CD4-positive, CD25-positive, alpha-beta regulatory T cell (primary cell): ENCODE results near the gene NRM. TPM values are rescaled to one million over a fixed set of nuclear protein-coding genes. Genes with fewer than 3 reads are reported as not detected.

ENCODE experiments used
- ATAC-seq, 2 donors: fragments of 150-1000 bp; cut with Tn5 transposase; one replicate each; pipeline ENCODE4 v1.10.0; 2021; ENCODE audit warnings: low read depth in 2 of 2, moderate number of reproducible peaks in 2 of 2, moderate library complexity in 1 of 2
- DNase-seq, 3 donors: peaks; one replicate each; pipeline versions ENCODE4 v3.0.0 to v3.0.0-alpha.2; 2012 to 2022; ENCODE audit warnings: mixed read lengths in 1 of 3
- H3K27ac ChIP-seq: one replicate; pipeline ENCODE4 v1.7.0; 2013; ENCODE audit warnings: mild to moderate bottlenecking, low read length; ENCODE audit not compliant: insufficient read depth, poor library complexity, severe bottlenecking
- H3K27me3 ChIP-seq: one replicate; pipeline ENCODE4 v1.7.0; 2013; ENCODE audit warnings: low read length; ENCODE audit not compliant: control insufficient read depth, insufficient read depth
- H3K36me3 ChIP-seq: one replicate; pipeline ENCODE4 v1.7.0; 2013; ENCODE audit warnings: mild to moderate bottlenecking, low read length, moderate library complexity; ENCODE audit not compliant: control insufficient read depth, insufficient read depth
- H3K4me1 ChIP-seq: 2 replicates; pipeline ENCODE4 v1.7.0; 2013; ENCODE audit warnings: mild to moderate bottlenecking, low read length; ENCODE audit not compliant: insufficient read depth, control insufficient read depth, poor library complexity, severe bottlenecking
- H3K4me3 ChIP-seq: one replicate; pipeline ENCODE4 v1.7.0; 2013; ENCODE audit warnings: low read depth, mild to moderate bottlenecking, low read length, moderate library complexity
- H3K9me3 ChIP-seq, 2 experiments: 1 replicate in 1 of 2; 2 replicates in 1 of 2; pipeline ENCODE4 v1.7.0; 2013; ENCODE audit warnings: low read length in 2 of 2, mild to moderate bottlenecking in 1 of 2, moderate library complexity in 1 of 2; ENCODE audit not compliant: control insufficient read depth in 2 of 2
- H3K27ac Mint-ChIP-seq, 3 donors: one replicate each; pipeline ENCODE4 v1.8.0; 2020 to 2022; ENCODE audit warnings: mild to moderate bottlenecking in 3 of 3, mixed read lengths in 3 of 3, moderate library complexity in 2 of 3
- H3K27me3 Mint-ChIP-seq: one replicate; pipeline ENCODE4 v1.8.0; 2022; ENCODE audit warnings: mild to moderate bottlenecking, mixed read lengths
- H3K36me3 Mint-ChIP-seq: one replicate; pipeline ENCODE4 v1.8.0; 2020; ENCODE audit warnings: mixed read lengths
- H3K4me1 Mint-ChIP-seq, 4 donors: one replicate each; pipeline ENCODE4 v1.8.0; 2020 to 2022; ENCODE audit warnings: mixed read lengths in 4 of 4, mild to moderate bottlenecking in 1 of 4
- H3K4me3 Mint-ChIP-seq, 4 donors: one replicate each; pipeline ENCODE4 v1.8.0; 2020 to 2022; ENCODE audit warnings: mild to moderate bottlenecking in 4 of 4, mixed read lengths in 4 of 4, moderate library complexity in 3 of 4
- H3K9me3 Mint-ChIP-seq, 7 donors: one replicate each; pipeline ENCODE4 v1.8.0; 2020 to 2022; ENCODE audit warnings: mixed read lengths in 7 of 7, mild to moderate bottlenecking in 3 of 7, moderate library complexity in 2 of 7
- polyA plus RNA-seq, 4 donors: library from polyadenylated mRNA; unstranded; fragments of 300-500 nt; fragmentation: Illumina TruSeq; gene quantifications; one replicate each; pipeline ENCODE4 v1.2.3, GENCODE V29; 2021
- total RNA-seq: library from RNA; stranded (reverse); gene quantifications from one replicate; pipeline ENCODE4 v1.2.3, GENCODE V29; 2022

Gene NRM
- total and polyA plus RNA-seq, 5 donors from 2014 or later = 7.5 to 17.7 (median 9.0) TPM

GRCh38 chr6:30707281-30707850 is 16.6 kb upstream of the NRM start:
- H3K4me3 Mint-ChIP-seq = peak overlapping the region in 2 of 4 donors; percentile 2 to 30
- Histone ChIP-seq H3K27me3 (no peaks in the 10 kb centered on the region), H3K27ac (no peak overlapping the region), H3K9me3 (no peaks in the 10 kb centered on the region), H3K4me1 (no peaks in the 10 kb centered on the region), H3K4me3 (no peak overlapping the region), H3K36me3 (peaks cover 35% of the 10 kb centered on the region)
- H3K36me3 Mint-ChIP-seq = peaks cover 64% of the 10 kb centered on the region
- peaks cover 5 to 14% (median 10%) of the 10 kb centered on the region in 4 donors for H3K4me1 Mint-ChIP-seq
- H3K27me3 Mint-ChIP-seq = no peaks in the 10 kb centered on the region
- DNase-seq = no peak
- H3K27ac Mint-ChIP-seq = peak overlapping the region in 2 of 3 donors; percentile 10 to 79
- no peaks in the 10 kb centered on the region for H3K9me3 Mint-ChIP-seq
- ATAC-seq = no peak

- Histone ChIP-seq H3K4me3 (no peak overlapping the region), H3K36me3 (peaks cover 21% of the 10 kb centered on the region), H3K9me3 (no peaks in the 10 kb centered on the region), H3K27me3 (no peaks in the 10 kb centered on the region), H3K27ac (no peak overlapping the region), H3K4me1 (no peaks in the 10 kb centered on the region)
- peak overlapping the region in 1 of 3 donors; percentile 87 for H3K27ac Mint-ChIP-seq
- no peaks in the 10 kb centered on the region for H3K27me3 Mint-ChIP-seq
- ATAC-seq (no peak), DNase-seq (no peak)
- no peaks in the 10 kb centered on the region for H3K9me3 Mint-ChIP-seq
- peaks cover 0 to 6% (median 4%) of the 10 kb centered on the region in 4 donors for H3K4me1 Mint-ChIP-seq
- no peak overlapping the region for H3K4me3 Mint-ChIP-seq
- peaks cover 56% of the 10 kb centered on the region for H3K36me3 Mint-ChIP-seq
These were observed 14.8 kb upstream of the NRM start for GRCh38 chr6:30705620-30706019.

- H3K4me3 Mint-ChIP-seq = no peak overlapping the region
- H3K27me3 Mint-ChIP-seq = no peaks in the 10 kb centered on the region
These were observed 13.0 kb upstream of the NRM start for GRCh38 chr6:30703821-30704220.

GRCh38 chr6:30703011-30703410 is 12.2 kb upstream of the NRM start:
- Mint-ChIP-seq H3K9me3 (no peaks in the 10 kb centered on the region), H3K27me3 (no peaks in the 10 kb centered on the region), H3K27ac (no peak overlapping the region), H3K4me1 (peaks cover 0 to 6% (median 4%) of the 10 kb centered on the region in 4 donors), H3K4me3 (no peak overlapping the region), H3K36me3 (peaks cover 45% of the 10 kb centered on the region)
- Histone ChIP-seq H3K9me3 (no peaks in the 10 kb centered on the region), H3K4me1 (no peaks in the 10 kb centered on the region), H3K36me3 (peaks cover 22% of the 10 kb centered on the region), H3K4me3 (no peak overlapping the region), H3K27ac (no peak overlapping the region), H3K27me3 (no peaks in the 10 kb centered on the region)
- DNase-seq (no peak), ATAC-seq (no peak)

More at GRCh38 chr6:30703821-30704220, 13.0 kb upstream of the NRM start:
- no peaks in the 10 kb centered on the region for H3K4me1 ChIP-seq
- ATAC-seq (no peak), DNase-seq (no peak)
- H3K36me3 Mint-ChIP-seq = peaks cover 48% of the 10 kb centered on the region
- H3K4me3 ChIP-seq = no peak overlapping the region
- no peaks in the 10 kb centered on the region for H3K9me3 Mint-ChIP-seq
- peak overlapping the region in 2 of 3 donors; percentile 62 to 82 for H3K27ac Mint-ChIP-seq
- H3K27me3 ChIP-seq = no peaks in the 10 kb centered on the region
- peaks cover 0 to 6% (median 4%) of the 10 kb centered on the region in 4 donors for H3K4me1 Mint-ChIP-seq
- H3K27ac ChIP-seq = no peak overlapping the region
- H3K36me3 ChIP-seq = peaks cover 25% of the 10 kb centered on the region
- no peaks in the 10 kb centered on the region for H3K9me3 ChIP-seq

- Histone ChIP-seq H3K9me3 (no peaks in the 10 kb centered on the region), H3K27ac (no peak overlapping the region), H3K36me3 (peaks cover 10% of the 10 kb centered on the region), H3K4me3 (no peak overlapping the region), H3K27me3 (no peaks in the 10 kb centered on the region), H3K4me1 (no peaks in the 10 kb centered on the region)
- DNase-seq (no peak), ATAC-seq (no peak)
- Mint-ChIP-seq H3K36me3 (peaks cover 30% of the 10 kb centered on the region), H3K9me3 (no peaks in the 10 kb centered on the region), H3K27me3 (no peaks in the 10 kb centered on the region), H3K4me3 (no peak overlapping the region), H3K27ac (no peak overlapping the region), H3K4me1 (peaks cover 0 to 4% (median 1%) of the 10 kb centered on the region in 4 donors)
These were observed 9.6 kb upstream of the NRM start for GRCh38 chr6:30700340-30700739.

GRCh38 chr6:30696432-30696831 is 5.6 kb upstream of the NRM start:
- Mint-ChIP-seq H3K27me3 (no peaks in the 10 kb centered on the region), H3K9me3 (no peaks in the 10 kb centered on the region), H3K4me1 (peaks cover under 1 to 8% (median 6%) of the 10 kb centered on the region in 4 donors), H3K4me3 (no peak overlapping the region), H3K27ac (no peak overlapping the region), H3K36me3 (peaks cover 1% of the 10 kb centered on the region)
- Histone ChIP-seq H3K4me3 (no peak overlapping the region), H3K9me3 (no peaks in the 10 kb centered on the region), H3K27me3 (no peaks in the 10 kb centered on the region), H3K36me3 (peaks cover 5% of the 10 kb centered on the region), H3K4me1 (no peaks in the 10 kb centered on the region), H3K27ac (no peak overlapping the region)
- ATAC-seq (no peak), DNase-seq (no peak)

GRCh38 chr6:30691208-30691847 is 544 bp upstream of the NRM start:
- Mint-ChIP-seq H3K4me3 (peak overlapping the region; percentile 89 to 95 (median 92)), H3K9me3 (no peaks in the 10 kb centered on the region), H3K4me1 (peaks cover 11 to 47% (median 36%) of the 10 kb centered on the region in 4 donors), H3K36me3 (peaks cover under 1% of the 10 kb centered on the region), H3K27me3 (no peaks in the 10 kb centered on the region), H3K27ac (peak overlapping the region; percentile 26 to 98 (median 94))
- H3K9me3 ChIP-seq = no peaks in the 10 kb centered on the region
- no peaks in the 10 kb centered on the region for H3K36me3 ChIP-seq
- DNase-seq (no peak), ATAC-seq (no peak)
- H3K27ac ChIP-seq = peak overlapping the region; percentile 42
- H3K4me1 ChIP-seq = peaks cover 45% of the 10 kb centered on the region
- peak overlapping the region; percentile 78 for H3K4me3 ChIP-seq
- H3K27me3 ChIP-seq = no peaks in the 10 kb centered on the region

GRCh38 chr6:30689985-30690384 is 799 bp downstream of the NRM start:
- Histone ChIP-seq H3K27ac (peak overlapping the region; percentile 42), H3K36me3 (no peaks in the 10 kb centered on the region), H3K4me3 (peak overlapping the region; percentile 78), H3K4me1 (peaks cover 51% of the 10 kb centered on the region), H3K27me3 (no peaks in the 10 kb centered on the region), H3K9me3 (no peaks in the 10 kb centered on the region)
- peaks cover 11 to 49% (median 36%) of the 10 kb centered on the region in 4 donors for H3K4me1 Mint-ChIP-seq
- no peak for DNase-seq
- no peaks in the 10 kb centered on the region for H3K27me3 Mint-ChIP-seq
- H3K27ac Mint-ChIP-seq = peak overlapping the region; percentile 80 to 98 (median 97)
- H3K36me3 Mint-ChIP-seq = peaks cover 10% of the 10 kb centered on the region
- peak overlapping the region; percentile 95 to 100 (median 96) for H3K4me3 Mint-ChIP-seq
- no peak for ATAC-seq
- H3K9me3 Mint-ChIP-seq = peaks cover 0 to 4% (median 0%) of the 10 kb centered on the region in 7 donors
